BLaER1 treated with 17β-estradiol and CSF1 and Interleukin-3, amounts not matched to agents 10 nM and 100 nM (cell line): ENCODE data around the gene ERF.

Source experiments
- H3K27ac ChIP-seq, 11 experiments: shearing (Covaris generic); formaldehyde crosslinking; 2 replicates each; pipeline ENCODE4 v1.8.1; 2022
- H3K27me3 ChIP-seq, 11 experiments: shearing (Covaris generic); formaldehyde crosslinking; 2 replicates each; pipeline ENCODE4 v1.8.1; 2022
- H3K36me3 ChIP-seq, 11 experiments: shearing (Covaris generic); formaldehyde crosslinking; 2 replicates each; pipeline ENCODE4 v1.8.1; 2022
- H3K4me1 ChIP-seq, 10 experiments: shearing (Covaris generic); formaldehyde crosslinking; 2 replicates each; pipeline ENCODE4 v1.8.1; 2022
- H3K4me2 ChIP-seq, 11 experiments: shearing (Covaris generic); formaldehyde crosslinking; 2 replicates each; pipeline ENCODE4 v1.8.1; 2022
- H3K4me3 ChIP-seq, 10 experiments: shearing (Covaris generic); formaldehyde crosslinking; 2 replicates each; pipeline ENCODE4 v1.8.1; 2022
- H3K9ac ChIP-seq, 11 experiments: shearing (Covaris generic); formaldehyde crosslinking; 2 replicates each; pipeline ENCODE4 v1.8.1; 2022
- H3K9me3 ChIP-seq, 11 experiments: shearing (Covaris generic); formaldehyde crosslinking; replicated peaks in 1 of 11; 2 replicates each; pipeline ENCODE4 v1.8.1; 2022
- H4K20me1 ChIP-seq, 11 experiments: shearing (Covaris generic); formaldehyde crosslinking; 2 replicates each; pipeline ENCODE4 v1.8.1; 2022
- Cebpa-rat ChIP-seq, 11 experiments: shearing (Covaris generic); IDR thresholded peaks; 2 replicates each; pipeline ENCODE4 v1.8.1; 2022

ERF gene

GRCh38 chr19:42235181-42235580 is 19.7 kb downstream of the ERF start:
- H3K36me3 ChIP-seq = peaks cover 79 to 100% (median 95%) of the 10 kb centered on the region in 11 experiments
- no peak overlapping the region for H3K27ac ChIP-seq
- no peak overlapping the region for H3K4me3 ChIP-seq
- TF ChIP-seq Cebpa-rat (IDR thresholded peaks at IDR 0.05) = no peak
- no peaks in the 10 kb centered on the region for H3K9me3 ChIP-seq
- peaks cover 69 to 98% (median 94%) of the 10 kb centered on the region in 11 experiments for H4K20me1 ChIP-seq
- H3K4me1 ChIP-seq = peaks cover 16 to 37% (median 20%) of the 10 kb centered on the region in 10 experiments
- H3K4me2 ChIP-seq = no peak overlapping the region
- peak overlapping the region in 2 of 11 experiments; percentile 18 to 24; a peak in 3 of 22 replicates for H3K9ac ChIP-seq
- H3K27me3 ChIP-seq = no peaks in the 10 kb centered on the region

- Histone ChIP-seq H3K27me3 (no peaks in the 10 kb centered on the region), H3K36me3 (peaks cover 86 to 100% (median 95%) of the 10 kb centered on the region in 11 experiments), H3K9ac (peak overlapping the region in 1 of 11 experiments; percentile 19; a peak in 1 of 22 replicates), H3K4me1 (peaks cover 8 to 29% (median 12%) of the 10 kb centered on the region in 10 experiments; a peak in 16 of 20 replicates), H3K27ac (no peak overlapping the region), H3K9me3 (no peaks in the 10 kb centered on the region), H3K4me3 (no peak overlapping the region), H4K20me1 (peaks cover 70 to 98% (median 94%) of the 10 kb centered on the region in 11 experiments), H3K4me2 (no peak overlapping the region)
- no peak for TF ChIP-seq Cebpa-rat (IDR thresholded peaks at IDR 0.05)
Observed at GRCh38 chr19:42234364-42234763, 20.6 kb downstream of the ERF start.

DNA sequence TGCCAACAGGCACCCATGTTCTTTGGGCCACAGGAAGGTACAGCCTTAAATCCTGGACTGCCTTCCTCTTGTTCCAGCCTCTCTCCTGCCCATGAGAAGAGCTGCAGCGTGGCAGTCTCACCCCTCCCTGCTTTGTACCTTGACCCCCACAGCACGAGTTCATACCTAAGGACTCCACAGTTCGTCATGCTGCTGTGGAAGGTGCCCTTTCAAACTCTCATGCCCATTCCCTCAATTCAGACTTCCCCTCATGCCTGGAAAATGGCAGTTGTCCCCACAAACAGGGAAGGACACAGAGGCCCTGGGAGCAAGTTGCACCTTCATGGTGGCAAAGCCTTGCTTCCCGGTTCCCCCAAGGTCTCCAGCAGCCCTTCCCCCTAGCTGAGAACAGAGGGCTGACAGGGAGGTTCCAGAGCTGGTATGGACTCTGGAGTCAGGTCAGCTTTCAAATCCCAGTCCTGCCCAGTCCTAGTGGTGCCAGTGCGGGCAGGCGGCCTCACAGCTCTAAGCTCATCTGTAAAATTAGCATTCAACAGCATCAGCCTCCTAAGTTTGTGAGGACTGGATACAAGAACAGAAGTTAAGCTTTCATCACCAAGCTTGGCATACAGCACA is 21.1 kb downstream of the ERF start:
- no peaks in the 10 kb centered on the region for H3K9me3 ChIP-seq
- no peaks in the 10 kb centered on the region for H3K27me3 ChIP-seq
- no peak overlapping the region for H3K27ac ChIP-seq
- peaks cover 86 to 100% (median 95%) of the 10 kb centered on the region in 11 experiments for H3K36me3 ChIP-seq
- TF ChIP-seq Cebpa-rat (IDR thresholded peaks at IDR 0.05) = no peak
- no peak overlapping the region for H3K4me3 ChIP-seq
- no peak overlapping the region for H3K4me2 ChIP-seq
- H3K4me1 ChIP-seq = peaks cover 2 to 23% (median 9%) of the 10 kb centered on the region in 10 experiments; a peak in 14 of 20 replicates
- H4K20me1 ChIP-seq = peaks cover 70 to 98% (median 94%) of the 10 kb centered on the region in 11 experiments
- peak overlapping the region in 3 of 11 experiments; percentile 3 to 29 (median 19); a peak in 2 of 22 replicates for H3K9ac ChIP-seq

DNA sequence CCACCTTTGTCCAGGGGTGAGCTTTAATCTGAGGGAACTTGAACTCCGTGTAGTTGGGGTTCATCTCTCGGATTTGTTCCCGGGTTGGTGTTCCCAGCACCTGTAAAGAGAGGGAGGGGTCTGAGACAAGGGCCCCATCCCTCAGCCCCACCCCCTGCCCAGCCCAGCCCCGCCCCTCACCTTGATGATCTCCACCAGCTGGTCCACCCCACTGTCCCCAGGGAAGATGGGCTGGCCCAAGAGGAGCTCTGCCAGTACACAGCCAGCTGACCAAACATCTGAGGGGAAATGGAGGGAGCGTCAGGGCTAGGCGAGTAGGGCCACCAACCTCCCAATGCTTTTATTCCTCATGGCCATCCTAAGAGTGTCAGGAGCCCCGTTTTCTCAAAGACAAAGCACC is 21.8 kb downstream of the ERF start:
- Histone ChIP-seq H3K4me3 (no peak overlapping the region), H3K4me2 (no peak overlapping the region), H3K27ac (no peak overlapping the region), H3K9me3 (no peaks in the 10 kb centered on the region), H4K20me1 (peaks cover 75 to 98% (median 94%) of the 10 kb centered on the region in 11 experiments), H3K9ac (peak overlapping the region in 2 of 11 experiments; percentile 3 to 29; a peak in 1 of 22 replicates), H3K36me3 (peaks cover 87 to 100% (median 96%) of the 10 kb centered on the region in 11 experiments), H3K27me3 (no peaks in the 10 kb centered on the region), H3K4me1 (peaks cover 0 to 25% (median 9%) of the 10 kb centered on the region in 10 experiments; a peak in 11 of 20 replicates)
- no peak for TF ChIP-seq Cebpa-rat (IDR thresholded peaks at IDR 0.05)

DNA sequence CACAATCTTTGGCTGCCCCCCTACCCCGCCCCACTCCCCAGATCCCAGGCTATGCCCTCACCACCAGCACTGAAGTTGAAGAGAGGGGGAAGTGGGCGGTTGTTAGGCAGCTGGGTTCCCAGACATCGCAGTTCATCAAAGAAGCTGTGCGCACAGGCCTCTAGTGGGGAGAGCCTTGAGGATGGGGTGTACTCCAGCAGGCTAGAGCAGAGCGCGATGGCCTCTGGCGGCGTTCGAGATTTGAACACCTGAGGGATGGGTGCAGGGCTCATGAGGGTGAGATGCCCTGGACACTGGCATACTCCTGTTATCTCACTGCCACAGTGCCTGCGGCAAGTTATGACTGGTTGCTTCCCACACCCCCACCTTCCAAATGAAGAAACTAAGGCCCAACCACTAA is 22.5 kb downstream of the ERF start:
- Histone ChIP-seq H3K4me1 (peaks cover 0 to 25% (median 9%) of the 10 kb centered on the region in 10 experiments; a peak in 11 of 20 replicates), H3K9me3 (no peaks in the 10 kb centered on the region), H3K36me3 (peaks cover 93 to 100% (median 96%) of the 10 kb centered on the region in 11 experiments), H3K27me3 (no peaks in the 10 kb centered on the region), H3K9ac (peak overlapping the region in 2 of 11 experiments; percentile 18 to 31; a peak in 2 of 22 replicates), H3K4me3 (no peak overlapping the region), H3K4me2 (0 out of 22 replicates have a peak overlapping the region, but pooled peaks of 1 of the 11 experiments have one; percentile 24), H3K27ac (no peak overlapping the region), H4K20me1 (peaks cover 80 to 98% (median 95%) of the 10 kb centered on the region in 11 experiments)
- no peak for TF ChIP-seq Cebpa-rat (IDR thresholded peaks at IDR 0.05)

- Histone ChIP-seq H3K9me3 (no peaks in the 10 kb centered on the region), H3K4me1 (peaks cover 0 to 25% (median 9%) of the 10 kb centered on the region in 10 experiments; a peak in 11 of 20 replicates), H3K27ac (no peak overlapping the region), H3K9ac (0 out of 22 replicates have a peak overlapping the region, but pooled peaks of 3 of the 11 experiments have one; percentile 31 to 34 (median 33)), H3K36me3 (peaks cover 94 to 100% (median 97%) of the 10 kb centered on the region in 11 experiments), H3K4me3 (no peak overlapping the region), H3K27me3 (no peaks in the 10 kb centered on the region), H3K4me2 (no peak overlapping the region), H4K20me1 (peaks cover 85 to 99% (median 96%) of the 10 kb centered on the region in 11 experiments)
- TF ChIP-seq Cebpa-rat (IDR thresholded peaks at IDR 0.05) = no peak
Observed at GRCh38 chr19:42230571-42230970, 24.4 kb downstream of the ERF start.

- no peaks in the 10 kb centered on the region for H3K27me3 ChIP-seq
- H3K27ac ChIP-seq = peak overlapping the region in 3 of 11 experiments; percentile 20 to 29 (median 25); a peak in 4 of 22 replicates
- H3K4me3 ChIP-seq = no peak overlapping the region
- no peaks in the 10 kb centered on the region for H3K9me3 ChIP-seq
- no peak overlapping the region for H3K4me2 ChIP-seq
- TF ChIP-seq Cebpa-rat (IDR thresholded peaks at IDR 0.05) = no peak
- H4K20me1 ChIP-seq = peaks cover 81 to 99% (median 96%) of the 10 kb centered on the region in 11 experiments
- H3K9ac ChIP-seq = peak overlapping the region in 2 of 11 experiments; percentile 20 to 35; a peak in 1 of 22 replicates
- H3K36me3 ChIP-seq = peaks cover 94 to 100% (median 97%) of the 10 kb centered on the region in 11 experiments
- H3K4me1 ChIP-seq = peaks cover 0 to 25% (median 9%) of the 10 kb centered on the region in 10 experiments; a peak in 11 of 20 replicates
Observed at GRCh38 chr19:42229855-42230351, 25.0 kb downstream of the ERF start.

DNA sequence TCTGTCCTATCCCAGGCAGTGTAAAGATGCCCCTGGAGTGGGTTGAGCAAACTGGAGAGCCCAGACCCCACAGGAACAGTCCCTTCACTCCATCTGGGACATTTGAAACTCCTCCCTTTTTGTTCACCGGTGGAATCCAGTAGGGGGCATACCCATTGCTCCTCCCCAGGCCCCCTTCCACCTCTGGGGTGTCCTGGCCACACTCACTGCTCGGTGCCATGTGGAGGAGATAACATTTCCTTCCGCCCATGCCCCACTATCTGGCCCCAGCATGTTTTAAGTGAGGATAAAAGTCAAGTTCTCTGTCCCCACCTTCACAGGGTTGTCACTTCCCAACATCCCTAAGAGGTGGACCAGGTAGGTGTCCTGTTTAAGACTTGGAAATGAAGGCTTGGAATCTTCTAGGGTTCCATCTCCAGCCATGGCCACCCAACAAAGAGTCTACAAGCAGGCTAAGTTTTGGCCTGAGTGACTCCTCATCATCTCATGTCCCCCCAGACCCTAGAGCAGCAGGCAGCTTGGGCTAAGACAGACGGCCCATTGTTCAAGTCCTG is 25.6 kb downstream of the ERF start:
- no peak for TF ChIP-seq Cebpa-rat (IDR thresholded peaks at IDR 0.05)
- Histone ChIP-seq H3K36me3 (peaks cover 94 to 100% (median 97%) of the 10 kb centered on the region in 11 experiments), H3K4me1 (peaks cover 0 to 25% (median 9%) of the 10 kb centered on the region in 10 experiments; a peak in 11 of 20 replicates)

More for the DNA sequence above, 25.6 kb downstream of the ERF start:
- Histone ChIP-seq H3K27me3 (no peaks in the 10 kb centered on the region), H3K9me3 (no peaks in the 10 kb centered on the region), H3K9ac (peak overlapping the region in 2 of 11 experiments; percentile 20 to 35; a peak in 2 of 22 replicates), H4K20me1 (peaks cover 78 to 99% (median 96%) of the 10 kb centered on the region in 11 experiments), H3K4me2 (no peak overlapping the region), H3K4me3 (no peak overlapping the region), H3K27ac (peak overlapping the region in 3 of 11 experiments; percentile 20 to 29 (median 25); a peak in 3 of 22 replicates)
